T-helper 1 cell (primary cell): ENCODE results near the gene AOAH.

Experiments
- DNase-seq, 5 donors: peaks; one replicate each; pipeline ENCODE4 v3.0.0-alpha.2; 2012 to 2020

Gene AOAH

GRCh38 chr7:36599645-36600313 lies 124.5 kb downstream of the AOAH start:
- DNase-seq: no peak

- DNase-seq: peak in 1 of 5 donors; percentile 31
Measured at GRCh38 chr7:36598054-36598674, 126.1 kb downstream of the AOAH start.

GRCh38 chr7:36597090-36597773 lies 127.1 kb downstream of the AOAH start:
- DNase-seq: no peak

- DNase-seq: no peak
Measured at GRCh38 chr7:36594445-36594844, 129.8 kb downstream of the AOAH start.

- no peak for DNase-seq
Measured at GRCh38 chr7:36591636-36592035, 132.7 kb downstream of the AOAH start.

- DNase-seq: no peak
Measured at GRCh38 chr7:36589391-36589790, 134.9 kb downstream of the AOAH start.

- no peak for DNase-seq
Measured at GRCh38 chr7:36583318-36583717, 141.0 kb downstream of the AOAH start.

- DNase-seq: no peak
Measured at GRCh38 chr7:36575832-36576231, 148.5 kb downstream of the AOAH start.

GRCh38 chr7:36573066-36573465 lies 151.2 kb downstream of the AOAH start:
- DNase-seq: no peak

- DNase-seq: no peak
Measured at GRCh38 chr7:36571190-36571560, 153.1 kb downstream of the AOAH start.

GRCh38 chr7:36570528-36571189 lies 153.6 kb downstream of the AOAH start:
- peak in 1 of 5 donors; percentile 6 for DNase-seq

GRCh38 chr7:36568452-36568849 lies 155.8 kb downstream of the AOAH start:
- no peak for DNase-seq

GRCh38 chr7:36567699-36568451 lies 156.4 kb downstream of the AOAH start:
- no peak for DNase-seq

GRCh38 chr7:36565792-36566356 lies 158.4 kb downstream of the AOAH start:
- DNase-seq: no peak

GRCh38 chr7:36564489-36564888 lies 159.8 kb downstream of the AOAH start:
- no peak for DNase-seq

GRCh38 chr7:36563706-36564327 lies 160.5 kb downstream of the AOAH start:
- DNase-seq: no peak

GRCh38 chr7:36562121-36562520 lies 162.2 kb downstream of the AOAH start:
- DNase-seq: no peak

GRCh38 chr7:36549029-36549428 lies 175.3 kb downstream of the AOAH start:
- DNase-seq: no peak

- no peak for DNase-seq
Measured at GRCh38 chr7:36547416-36547815, 176.9 kb downstream of the AOAH start.

GRCh38 chr7:36546331-36546730 lies 178.0 kb downstream of the AOAH start:
- no peak for DNase-seq

GRCh38 chr7:36545291-36545690 lies 179.0 kb downstream of the AOAH start:
- no peak for DNase-seq

- DNase-seq: no peak
Measured at GRCh38 chr7:36538126-36538525, 186.2 kb downstream of the AOAH start.
